Measurements from ENCODE around the gene CTCFL. TPM values are rescaled to one million over a fixed set of nuclear protein-coding genes. Genes with fewer than 3 reads are reported as not detected.

Gene CTCFL
- total and polyA plus RNA-seq, 2 of the 13 experiments (the other 11 are each of a cell fraction or from before 2014, with no cell fraction given): 0.04 TPM; not detected in 1

DNA sequence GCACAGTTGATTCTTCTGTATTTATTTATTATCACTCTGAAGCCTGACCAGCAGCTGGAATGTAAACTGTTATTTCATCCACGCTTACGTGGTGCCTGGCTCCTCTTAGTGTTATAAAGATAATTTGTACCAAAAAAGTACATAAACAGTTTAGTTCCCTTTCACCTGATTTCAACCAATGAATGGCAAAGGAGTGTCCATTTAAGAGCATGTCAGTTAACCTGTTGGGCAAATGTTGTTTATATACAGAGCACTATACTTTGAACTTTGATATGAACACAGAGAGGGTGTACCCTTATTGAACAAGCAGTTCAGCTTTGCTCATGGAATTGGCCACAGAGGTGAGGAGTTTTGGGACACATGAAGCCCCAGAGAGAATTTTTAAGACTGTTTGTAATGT, 7.2 kb upstream of the CTCFL start (continued):
- TF ChIP-seq, protein P1, sequence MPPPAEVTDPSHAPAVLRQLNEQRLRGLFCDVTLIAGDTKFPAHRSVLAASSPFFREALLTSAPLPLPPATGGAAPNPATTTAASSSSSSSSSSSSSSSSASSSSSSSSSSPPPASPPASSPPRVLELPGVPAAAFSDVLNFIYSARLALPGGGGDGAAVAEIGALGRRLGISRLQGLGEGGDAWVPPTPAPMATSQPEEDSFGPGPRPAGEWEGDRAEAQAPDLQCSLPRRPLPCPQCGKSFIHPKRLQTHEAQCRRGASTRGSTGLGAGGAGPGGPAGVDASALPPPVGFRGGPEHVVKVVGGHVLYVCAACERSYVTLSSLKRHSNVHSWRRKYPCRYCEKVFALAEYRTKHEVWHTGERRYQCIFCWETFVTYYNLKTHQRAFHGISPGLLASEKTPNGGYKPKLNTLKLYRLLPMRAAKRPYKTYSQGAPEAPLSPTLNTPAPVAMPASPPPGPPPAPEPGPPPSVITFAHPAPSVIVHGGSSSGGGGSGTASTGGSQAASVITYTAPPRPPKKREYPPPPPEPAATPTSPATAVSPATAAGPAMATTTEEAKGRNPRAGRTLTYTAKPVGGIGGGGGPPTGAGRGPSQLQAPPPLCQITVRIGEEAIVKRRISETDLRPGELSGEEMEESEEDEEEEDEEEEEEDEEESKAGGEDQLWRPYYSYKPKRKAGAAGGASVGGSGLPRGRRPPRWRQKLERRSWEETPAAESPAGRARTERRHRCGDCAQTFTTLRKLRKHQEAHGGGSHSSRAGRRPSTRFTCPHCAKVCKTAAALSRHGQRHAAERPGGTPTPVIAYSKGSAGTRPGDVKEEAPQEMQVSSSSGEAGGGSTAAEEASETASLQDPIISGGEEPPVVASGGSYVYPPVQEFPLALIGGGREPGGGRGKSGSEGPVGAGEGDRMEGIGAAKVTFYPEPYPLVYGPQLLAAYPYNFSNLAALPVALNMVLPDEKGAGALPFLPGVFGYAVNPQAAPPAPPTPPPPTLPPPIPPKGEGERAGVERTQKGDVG (CRISPR knock-in tag; IDR thresholded peaks at IDR 0.05; ENCODE audit: borderline replicate concordance): no peak
- TF ChIP-seq RXRB (CRISPR knock-in tag; IDR thresholded peaks at IDR 0.05; ENCODE audit: borderline replicate concordance) (peak; percentile 89), ARNTL (CRISPR knock-in tag; IDR thresholded peaks at IDR 0.05) (no peak), ZNF660 (CRISPR knock-in tag; IDR thresholded peaks at IDR 0.05; ENCODE audit: borderline replicate concordance, low read depth) (no peak), TARDBP (CRISPR knock-in tag; IDR thresholded peaks at IDR 0.05) (peak; percentile 44; the same call in 1 of the 2 replicates), MAZ (IDR thresholded peaks at IDR 0.05; ENCODE audit: borderline replicate concordance, low read depth, low read length) (no peak), MAZ (CRISPR knock-in tag; IDR thresholded peaks at IDR 0.05; ENCODE audit: low read depth) (no peak), ZMYM3 (CRISPR knock-in tag; IDR thresholded peaks at IDR 0.05) (peak; percentile 84), ZNF354B (CRISPR knock-in tag; IDR thresholded peaks at IDR 0.05) (0 out of 2 replicates have a peak, but pooled peaks have one; percentile 36), TRIM24 (CRISPR knock-in tag; IDR thresholded peaks at IDR 0.05) (peak; percentile 57; the same call in 1 of the 2 replicates), HNF4G (IDR thresholded peaks at IDR 0.05; ENCODE audit: borderline replicate concordance, low read depth, low read length) (peak; percentile 81), HNF4G (CRISPR knock-in tag; IDR thresholded peaks at IDR 0.05; ENCODE audit: borderline replicate concordance, low read depth) (peak; percentile 49; the same call in 1 of the 2 replicates), HOXA9 (CRISPR knock-in tag; IDR thresholded peaks at IDR 0.05; ENCODE audit: borderline replicate concordance) (no peak), ESRRA (CRISPR knock-in tag; IDR thresholded peaks at IDR 0.05; ENCODE audit: low read depth) (0 out of 2 replicates have a peak, but pooled peaks have one; percentile 60)
- TF ChIP-seq, protein P2, sequence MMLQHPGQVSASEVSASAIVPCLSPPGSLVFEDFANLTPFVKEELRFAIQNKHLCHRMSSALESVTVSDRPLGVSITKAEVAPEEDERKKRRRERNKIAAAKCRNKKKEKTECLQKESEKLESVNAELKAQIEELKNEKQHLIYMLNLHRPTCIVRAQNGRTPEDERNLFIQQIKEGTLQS (CRISPR knock-in tag; IDR thresholded peaks at IDR 0.05): no peak
- TF ChIP-seq, protein P3, sequence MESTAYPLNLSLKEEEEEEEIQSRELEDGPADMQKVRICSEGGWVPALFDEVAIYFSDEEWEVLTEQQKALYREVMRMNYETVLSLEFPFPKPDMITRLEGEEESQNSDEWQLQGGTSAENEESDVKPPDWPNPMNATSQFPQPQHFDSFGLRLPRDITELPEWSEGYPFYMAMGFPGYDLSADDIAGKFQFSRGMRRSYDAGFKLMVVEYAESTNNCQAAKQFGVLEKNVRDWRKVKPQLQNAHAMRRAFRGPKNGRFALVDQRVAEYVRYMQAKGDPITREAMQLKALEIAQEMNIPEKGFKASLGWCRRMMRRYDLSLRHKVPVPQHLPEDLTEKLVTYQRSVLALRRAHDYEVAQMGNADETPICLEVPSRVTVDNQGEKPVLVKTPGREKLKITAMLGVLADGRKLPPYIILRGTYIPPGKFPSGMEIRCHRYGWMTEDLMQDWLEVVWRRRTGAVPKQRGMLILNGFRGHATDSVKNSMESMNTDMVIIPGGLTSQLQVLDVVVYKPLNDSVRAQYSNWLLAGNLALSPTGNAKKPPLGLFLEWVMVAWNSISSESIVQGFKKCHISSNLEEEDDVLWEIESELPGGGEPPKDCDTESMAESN (CRISPR knock-in tag; conservative IDR thresholded peaks at IDR 0.05): 0 out of 2 replicates have a peak, but pooled peaks have one; percentile 21
- TF ChIP-seq, protein P4, sequence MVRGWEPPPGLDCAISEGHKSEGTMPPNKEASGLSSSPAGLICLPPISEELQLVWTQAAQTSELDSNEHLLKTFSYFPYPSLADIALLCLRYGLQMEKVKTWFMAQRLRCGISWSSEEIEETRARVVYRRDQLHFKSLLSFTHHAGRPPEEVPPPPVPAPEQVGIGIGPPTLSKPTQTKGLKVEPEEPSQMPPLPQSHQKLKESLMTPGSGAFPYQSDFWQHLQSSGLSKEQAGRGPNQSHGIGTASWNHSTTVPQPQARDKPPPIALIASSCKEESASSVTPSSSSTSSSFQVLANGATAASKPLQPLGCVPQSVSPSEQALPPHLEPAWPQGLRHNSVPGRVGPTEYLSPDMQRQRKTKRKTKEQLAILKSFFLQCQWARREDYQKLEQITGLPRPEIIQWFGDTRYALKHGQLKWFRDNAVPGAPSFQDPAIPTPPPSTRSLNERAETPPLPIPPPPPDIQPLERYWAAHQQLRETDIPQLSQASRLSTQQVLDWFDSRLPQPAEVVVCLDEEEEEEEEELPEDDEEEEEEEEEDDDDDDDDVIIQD (CRISPR knock-in tag; IDR thresholded peaks at IDR 0.05; ENCODE audit: low read depth): no peak; the same call in 1 of the 2 replicates
- TF ChIP-seq, protein P5, sequence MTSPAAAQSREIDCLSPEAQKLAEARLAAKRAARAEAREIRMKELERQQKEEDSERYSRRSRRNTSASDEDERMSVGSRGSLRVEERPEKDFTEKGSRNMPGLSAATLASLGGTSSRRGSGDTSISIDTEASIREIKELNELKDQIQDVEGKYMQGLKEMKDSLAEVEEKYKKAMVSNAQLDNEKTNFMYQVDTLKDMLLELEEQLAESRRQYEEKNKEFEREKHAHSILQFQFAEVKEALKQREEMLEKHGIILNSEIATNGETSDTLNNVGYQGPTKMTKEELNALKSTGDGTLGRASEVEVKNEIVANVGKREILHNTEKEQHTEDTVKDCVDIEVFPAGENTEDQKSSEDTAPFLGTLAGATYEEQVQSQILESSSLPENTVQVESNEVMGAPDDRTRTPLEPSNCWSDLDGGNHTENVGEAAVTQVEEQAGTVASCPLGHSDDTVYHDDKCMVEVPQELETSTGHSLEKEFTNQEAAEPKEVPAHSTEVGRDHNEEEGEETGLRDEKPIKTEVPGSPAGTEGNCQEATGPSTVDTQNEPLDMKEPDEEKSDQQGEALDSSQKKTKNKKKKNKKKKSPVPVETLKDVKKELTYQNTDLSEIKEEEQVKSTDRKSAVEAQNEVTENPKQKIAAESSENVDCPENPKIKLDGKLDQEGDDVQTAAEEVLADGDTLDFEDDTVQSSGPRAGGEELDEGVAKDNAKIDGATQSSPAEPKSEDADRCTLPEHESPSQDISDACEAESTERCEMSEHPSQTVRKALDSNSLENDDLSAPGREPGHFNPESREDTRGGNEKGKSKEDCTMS (CRISPR knock-in tag; conservative IDR thresholded peaks at IDR 0.05): no peak
- TF ChIP-seq, protein P6, sequence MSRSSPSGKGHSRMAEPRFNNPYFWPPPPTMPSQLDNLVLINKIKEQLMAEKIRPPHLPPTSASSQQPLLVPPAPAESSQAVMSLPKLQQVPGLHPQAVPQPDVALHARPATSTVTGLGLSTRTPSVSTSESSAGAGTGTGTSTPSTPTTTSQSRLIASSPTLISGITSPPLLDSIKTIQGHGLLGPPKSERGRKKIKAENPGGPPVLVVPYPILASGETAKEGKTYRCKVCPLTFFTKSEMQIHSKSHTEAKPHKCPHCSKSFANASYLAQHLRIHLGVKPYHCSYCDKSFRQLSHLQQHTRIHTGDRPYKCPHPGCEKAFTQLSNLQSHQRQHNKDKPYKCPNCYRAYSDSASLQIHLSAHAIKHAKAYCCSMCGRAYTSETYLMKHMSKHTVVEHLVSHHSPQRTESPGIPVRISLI (CRISPR knock-in tag; IDR thresholded peaks at IDR 0.05; ENCODE audit: borderline replicate concordance): no peak
